A375 (cell line): ENCODE data around the gene ZNF319. TPM values are rescaled to one million over a fixed set of nuclear protein-coding genes. Genes with fewer than 3 reads are reported as not detected.

Experiments
- total RNA-seq: library from RNA; depleted of rRNA; stranded (reverse); fragments of >200 nt; shearing (Covaris generic); gene quantifications from 2 replicates; pipeline ENCODE4 v1.2.3, GENCODE V29; 2014; rRNA removed

The ZNF319 gene
- 2.0 and 2.8 TPM in 2 replicates for total RNA-seq

DNA sequence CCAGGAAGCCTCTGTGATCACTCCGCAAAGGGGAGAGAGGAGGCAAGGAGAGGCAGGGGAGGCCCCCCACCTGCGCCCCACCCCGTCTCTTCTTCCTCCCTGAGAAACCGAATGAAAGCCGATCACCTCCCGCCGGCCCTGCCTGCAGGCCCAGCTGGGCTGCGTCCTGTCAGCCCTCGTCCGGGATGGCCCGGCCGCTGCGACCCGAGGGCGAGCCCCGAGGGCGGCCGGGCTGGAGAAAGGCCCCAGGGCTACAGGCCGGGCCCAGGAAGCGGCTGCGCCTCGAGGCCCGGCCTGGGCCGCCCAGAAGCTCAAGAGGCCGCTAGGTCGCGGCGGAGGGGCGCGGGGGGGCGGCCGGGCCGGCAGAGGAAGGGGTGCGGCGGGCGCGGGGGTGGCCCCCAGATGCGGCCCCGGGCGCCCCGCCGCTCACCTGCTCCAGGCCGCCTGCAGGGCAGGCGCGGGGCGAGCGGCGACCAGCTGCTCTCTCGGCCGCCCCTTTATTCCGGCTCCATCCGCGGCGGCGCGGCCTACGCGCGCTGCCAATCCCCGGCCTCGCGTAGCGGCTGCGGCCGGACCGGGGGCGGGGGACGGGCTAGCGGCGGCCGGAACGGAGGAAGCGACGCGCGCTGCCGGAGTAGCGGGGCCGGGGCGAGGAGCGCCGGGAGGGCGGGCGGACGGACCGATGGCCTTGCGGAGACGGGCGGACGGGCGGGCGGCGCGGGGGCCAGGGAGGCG, at the start of gene ZNF319:
Gene ZNF319 (minus strand): TSS at position 702 of the 735 bp plus-strand sequence. CDS start 2,407 bp downstream, outside the sequence.

DNA sequence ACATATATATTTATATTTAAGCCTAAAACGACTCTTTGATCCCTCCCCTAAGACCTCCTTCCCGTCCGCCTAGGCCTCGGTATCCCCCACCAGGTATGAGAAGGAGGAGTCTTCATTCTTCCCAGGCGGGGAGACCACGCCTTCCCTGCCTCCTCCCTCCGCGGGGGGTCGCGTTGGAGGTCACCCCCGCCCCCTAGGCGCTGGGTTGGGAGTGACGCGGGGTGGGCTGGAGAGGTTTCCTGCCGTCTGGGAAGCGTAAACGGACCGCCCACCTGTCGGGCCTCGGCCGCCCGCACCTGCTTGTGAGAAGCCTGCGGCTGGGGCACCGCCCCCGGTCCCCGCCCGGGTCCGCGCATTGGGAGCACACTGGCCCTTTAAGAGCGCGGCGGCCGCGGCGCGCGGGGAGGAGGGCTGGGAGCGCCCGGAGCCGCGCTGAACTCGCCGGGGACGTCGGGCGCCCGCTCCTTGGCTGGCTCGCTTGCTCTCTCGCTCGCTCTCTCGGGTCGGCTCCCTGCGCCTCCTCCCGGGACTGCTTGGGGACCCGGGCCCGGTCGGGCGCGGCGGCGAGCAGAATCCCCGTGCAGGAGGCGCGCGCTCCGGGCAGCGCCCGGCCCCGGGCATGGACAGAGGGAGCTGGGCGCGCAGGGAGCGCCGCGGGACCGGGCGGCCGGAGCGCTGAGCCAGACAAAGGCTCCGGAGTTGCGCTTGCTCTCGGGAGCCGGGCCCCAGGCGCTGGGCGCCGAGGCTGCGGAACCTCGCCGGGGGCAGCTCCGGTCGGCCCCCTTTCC, 25.1 kb upstream of the ZNF319 start, which contains the start of gene MMP15:
Gene MMP15 (plus strand): TSS at position 404 of the 788 bp plus-strand sequence. CDS start 597 bp downstream, outside the sequence.

DNA sequence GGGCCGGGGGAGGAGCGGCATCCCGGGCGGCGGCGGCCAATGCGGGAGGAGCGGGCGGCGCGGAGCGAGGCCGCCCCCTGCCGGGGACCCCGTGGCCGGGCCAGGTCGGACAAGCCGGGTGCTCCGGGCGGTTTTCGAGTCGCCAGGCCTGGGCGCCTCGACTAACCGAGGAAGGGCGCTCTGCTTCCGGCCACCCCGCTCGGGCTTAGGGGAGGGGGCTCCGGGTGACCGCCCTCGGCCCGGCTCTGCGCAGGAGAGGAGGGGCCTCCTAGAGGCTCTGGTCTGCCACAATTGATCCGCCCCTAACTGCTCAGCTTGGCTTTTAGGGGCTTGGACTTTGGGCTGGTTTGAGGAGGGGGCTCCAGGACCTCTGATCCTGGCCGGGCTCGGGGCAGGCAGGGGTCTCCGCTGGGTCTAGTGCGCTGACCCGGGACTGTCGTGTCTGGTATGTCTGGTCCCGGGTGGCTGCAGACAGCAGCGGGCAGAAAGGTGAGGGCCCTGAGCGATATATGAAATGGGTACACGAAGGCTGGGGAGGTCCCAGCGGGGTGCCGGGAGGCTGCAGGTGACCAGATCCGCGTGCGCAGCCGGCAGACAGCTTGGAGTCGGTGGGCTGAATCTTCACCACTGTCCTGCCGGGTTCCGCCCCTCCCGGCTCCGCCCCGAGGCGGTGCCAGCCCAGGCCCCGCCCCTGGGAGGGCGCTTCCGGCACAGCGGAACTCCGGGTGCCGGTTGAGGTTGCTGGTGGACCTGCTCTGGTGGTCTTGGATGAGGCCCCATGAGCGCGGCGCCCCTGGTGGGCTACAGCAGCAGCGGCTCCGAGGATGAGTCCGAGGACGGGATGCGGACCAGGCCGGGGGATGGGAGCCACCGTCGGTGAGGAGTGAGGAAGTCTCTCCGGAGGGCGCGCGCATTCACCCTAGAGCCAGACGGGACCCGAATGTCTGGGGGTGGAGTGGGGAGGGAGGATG, 519 bp upstream of the ZNF319 start, which contains the start of gene USB1:
Gene USB1 (plus strand): TSS at position 702 of the 971 bp plus-strand sequence. CDS start 77 bp downstream, at position 779.

DNA sequence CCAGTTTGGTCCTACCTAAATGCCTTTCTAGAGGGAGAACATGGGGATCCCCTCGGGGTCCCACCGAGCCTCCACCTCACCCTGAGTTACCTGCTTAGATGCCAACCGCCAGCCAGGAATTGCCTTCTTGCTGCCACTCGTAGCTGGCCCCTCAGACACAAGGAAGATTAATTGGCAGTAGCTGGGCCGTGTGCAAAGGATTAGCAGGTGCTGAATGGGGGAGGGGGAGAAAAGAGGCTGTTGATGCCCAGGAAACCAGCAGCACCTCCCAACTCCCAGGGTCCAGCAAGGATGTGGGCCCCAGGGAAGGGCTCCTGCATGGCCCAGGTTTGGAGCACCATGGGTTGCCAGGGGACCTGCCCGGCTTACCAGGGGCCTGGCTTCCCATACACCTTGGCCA, 29.5 kb downstream of the ZNF319 start, which contains the start of gene CNGB1:
Gene CNGB1 (minus strand): TSS at position 159 of the 400 bp plus-strand sequence. CDS start 3,842 bp downstream, outside the sequence.

Other genes with a start within 250 kb of the ZNF319 start
- 158 and 172 TPM in 2 replicates for gene KIFC3, start 198.2 kb downstream of the ZNF319 start, total RNA-seq
- not detected in 2 replicates for gene CNGB1, start 29.5 kb downstream of the ZNF319 start, total RNA-seq
- 11.3 and 13.8 TPM in 2 replicates for gene USB1, start 735 bp upstream of the ZNF319 start, total RNA-seq
- gene MMP15, start 25.1 kb upstream of the ZNF319 start, total RNA-seq: 4.9 and 5.5 TPM in 2 replicates
- gene CFAP20, start 128.7 kb upstream of the ZNF319 start, total RNA-seq: 62.6 and 71.0 TPM in 2 replicates
- gene CSNK2A2, start 197.4 kb upstream of the ZNF319 start, total RNA-seq: 23.3 and 25.8 TPM in 2 replicates